ENCODE results near the gene ZHX3.
A peak's percentile ranks its signal among the peaks of the same experiment; 100 is the strongest.

The ZHX3 gene

DNA sequence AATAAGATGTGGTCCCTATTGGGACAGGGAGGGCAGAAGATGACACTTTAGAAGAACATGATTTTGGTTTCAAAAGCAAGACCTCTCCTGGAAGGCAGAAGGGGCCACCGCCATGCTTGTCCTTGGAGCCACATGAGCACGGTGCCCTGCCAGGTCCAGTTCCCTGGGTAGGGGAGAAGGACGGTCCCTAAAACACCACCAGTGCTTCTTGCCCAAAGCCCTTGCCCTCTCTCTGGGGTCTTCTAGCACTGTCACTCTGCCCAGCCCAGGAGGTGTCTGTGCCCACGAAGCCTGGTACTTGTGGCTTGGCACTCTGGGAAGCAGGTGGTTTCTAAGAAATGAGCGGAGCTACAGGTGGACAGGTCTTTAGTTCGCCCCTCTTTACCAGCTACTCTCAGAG lies 134.1 kb downstream of the ZHX3 start:
- no peak for DNase-seq

DNA sequence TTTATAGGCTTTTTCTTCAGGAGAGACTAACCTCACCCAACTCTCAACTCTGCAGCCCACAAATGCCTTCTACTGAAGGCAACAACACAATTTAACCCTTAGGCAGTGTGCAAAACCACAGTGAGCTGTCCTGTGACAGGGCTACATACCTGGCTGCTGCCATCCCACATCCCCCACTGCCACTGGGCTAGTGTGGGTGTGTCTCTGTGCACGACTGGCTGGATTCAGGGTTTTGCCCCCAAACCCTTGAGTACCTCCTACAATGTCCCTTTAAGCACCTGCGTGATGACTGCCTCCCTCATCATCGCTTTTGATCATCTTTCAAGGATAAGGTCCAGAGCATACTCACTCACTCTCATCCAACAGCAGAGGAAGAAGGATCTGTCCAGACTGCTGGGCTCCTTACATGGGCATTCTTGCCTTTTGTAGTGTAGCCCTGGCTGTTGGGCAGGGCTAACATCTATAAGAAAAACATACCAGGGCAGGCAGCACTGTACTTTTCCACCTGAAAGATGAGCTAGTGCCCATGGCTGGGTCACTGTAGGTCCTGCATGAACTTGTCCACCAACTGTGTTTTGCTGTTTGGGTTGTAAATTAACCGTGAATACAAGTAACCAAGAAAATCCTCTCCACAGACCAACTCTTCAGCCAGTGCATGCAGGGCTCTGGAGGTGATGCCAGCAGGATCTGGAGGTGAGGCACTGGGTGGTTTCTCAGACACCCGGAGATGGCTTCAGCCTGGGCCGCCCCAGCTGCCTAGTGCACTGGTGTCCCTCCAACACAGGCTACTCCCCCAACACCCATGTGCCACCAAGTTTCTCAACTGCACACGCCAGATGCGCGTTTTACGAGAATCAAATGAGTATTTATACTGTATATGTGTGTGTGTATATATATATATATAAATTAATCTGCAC lies 135.0 kb downstream of the ZHX3 start:
- DNase-seq: no peak

DNA sequence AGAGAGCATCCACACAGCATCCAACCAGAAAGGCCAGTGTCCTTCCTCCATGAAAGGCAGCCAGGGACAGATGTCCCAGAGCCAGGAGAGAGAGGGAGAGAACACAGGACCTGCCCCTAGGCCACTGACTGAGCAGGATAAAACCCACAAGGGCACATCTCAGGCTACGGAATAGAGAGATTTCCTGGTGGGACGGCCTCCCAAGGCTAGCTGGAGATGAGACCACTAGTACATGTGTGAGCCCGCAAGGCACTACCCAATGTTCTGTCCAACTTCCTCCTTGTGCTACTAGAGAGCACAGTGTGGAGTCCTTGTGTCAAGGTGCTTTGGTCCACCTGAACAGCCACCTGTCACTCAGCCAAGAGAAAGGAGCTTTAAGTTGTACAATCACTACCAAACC lies 136.0 kb downstream of the ZHX3 start:
- DNase-seq: peak; percentile 14

DNA sequence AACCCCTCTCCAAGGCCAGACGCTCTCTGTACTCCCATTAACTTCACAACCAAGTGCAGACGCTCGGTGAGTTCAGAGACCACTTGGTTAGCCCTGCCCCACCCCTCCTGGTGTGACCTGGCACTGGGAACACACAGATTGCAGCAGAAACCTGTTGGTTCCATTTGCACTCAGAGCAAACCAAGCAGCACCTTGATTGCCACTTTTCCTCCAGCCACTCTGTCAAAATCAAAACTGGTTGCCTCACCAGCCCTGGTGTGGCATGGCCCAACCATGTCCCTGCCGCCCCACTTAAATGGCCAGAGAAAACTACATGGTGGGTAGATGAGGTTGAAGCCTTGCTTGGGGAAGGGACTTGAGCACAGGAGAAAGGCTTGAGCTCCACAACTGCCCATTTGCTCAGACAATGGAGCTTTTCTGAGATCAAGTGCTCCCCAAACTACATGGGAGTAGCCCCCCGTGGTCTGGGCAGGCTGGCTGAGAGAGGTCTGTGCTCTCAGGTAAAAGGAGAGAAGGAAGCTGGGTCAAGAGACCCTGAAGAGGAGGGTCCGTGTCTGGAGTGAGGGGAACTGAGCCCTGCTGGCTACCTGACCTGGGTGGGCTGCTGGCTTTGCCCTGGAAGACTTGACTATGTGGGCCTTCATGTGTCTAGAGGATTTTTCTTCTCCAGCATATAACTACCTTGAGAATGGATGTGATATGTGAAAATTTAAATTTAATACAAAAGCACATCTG lies 136.8 kb downstream of the ZHX3 start:
- DNase-seq: peak; percentile 14

DNA sequence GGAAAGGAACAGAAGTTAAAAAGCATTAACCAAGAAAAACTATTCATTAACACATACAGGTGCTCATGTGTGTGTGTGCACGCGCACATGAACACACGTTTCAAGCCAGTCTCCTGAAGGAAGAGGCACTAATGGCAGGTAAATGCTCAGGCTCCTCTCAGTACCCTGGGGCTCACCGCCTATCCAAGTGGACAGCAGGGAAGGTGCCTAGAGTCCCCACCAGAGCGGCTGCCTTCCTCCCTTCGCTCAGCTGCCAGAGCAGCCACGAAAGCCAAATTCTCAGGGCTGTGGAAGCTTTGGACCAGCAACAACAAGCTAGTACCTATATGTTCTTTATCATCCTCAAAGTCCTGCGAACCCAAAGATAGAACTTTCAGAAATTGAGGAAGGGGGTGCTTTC lies 137.6 kb downstream of the ZHX3 start:
- DNase-seq: peak; percentile 11

- peak; percentile 24 for DNase-seq
Measured at GRCh38 chr20:41178904-41179432, 138.6 kb downstream of the ZHX3 start.

DNA sequence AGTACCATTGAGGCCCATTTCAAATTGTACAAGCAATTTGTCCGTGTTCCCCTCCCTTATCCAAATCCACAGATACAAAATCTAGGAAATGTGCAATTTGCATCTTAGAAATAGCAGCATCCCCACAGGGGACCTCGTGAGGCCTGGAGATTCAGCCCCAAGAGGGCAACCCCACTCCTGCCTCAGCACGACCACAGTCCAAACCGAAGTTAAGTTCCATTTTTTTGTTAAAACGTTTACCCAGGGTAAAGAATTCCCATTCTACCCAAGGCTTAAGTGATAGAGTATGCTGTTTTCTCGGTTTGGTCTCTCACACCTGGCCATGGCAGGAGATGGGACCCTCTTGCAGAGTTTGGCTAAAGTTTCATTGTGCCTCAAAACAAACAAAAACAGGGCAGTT lies 139.0 kb downstream of the ZHX3 start:
- no peak for DNase-seq

DNA sequence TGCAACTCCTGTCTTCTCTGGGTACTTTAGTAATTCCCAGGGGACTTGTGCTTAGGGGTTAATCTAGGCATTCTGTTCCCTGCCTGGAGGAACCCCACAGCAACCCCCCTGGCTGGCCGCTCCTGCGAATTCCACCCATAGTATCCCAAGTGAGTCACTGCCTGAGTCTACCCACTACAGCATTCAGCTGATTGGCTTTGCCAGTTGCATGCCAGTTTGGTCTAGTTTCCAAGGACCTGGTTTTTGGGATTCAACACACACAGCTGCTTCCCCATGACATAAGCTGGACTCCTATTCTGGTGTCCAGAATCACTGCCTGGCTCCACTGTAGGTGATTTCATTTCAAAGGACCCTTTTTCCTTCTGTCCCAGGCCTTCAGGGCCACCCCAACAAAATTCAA lies 139.9 kb downstream of the ZHX3 start:
- peak; percentile 56 for DNase-seq

DNA sequence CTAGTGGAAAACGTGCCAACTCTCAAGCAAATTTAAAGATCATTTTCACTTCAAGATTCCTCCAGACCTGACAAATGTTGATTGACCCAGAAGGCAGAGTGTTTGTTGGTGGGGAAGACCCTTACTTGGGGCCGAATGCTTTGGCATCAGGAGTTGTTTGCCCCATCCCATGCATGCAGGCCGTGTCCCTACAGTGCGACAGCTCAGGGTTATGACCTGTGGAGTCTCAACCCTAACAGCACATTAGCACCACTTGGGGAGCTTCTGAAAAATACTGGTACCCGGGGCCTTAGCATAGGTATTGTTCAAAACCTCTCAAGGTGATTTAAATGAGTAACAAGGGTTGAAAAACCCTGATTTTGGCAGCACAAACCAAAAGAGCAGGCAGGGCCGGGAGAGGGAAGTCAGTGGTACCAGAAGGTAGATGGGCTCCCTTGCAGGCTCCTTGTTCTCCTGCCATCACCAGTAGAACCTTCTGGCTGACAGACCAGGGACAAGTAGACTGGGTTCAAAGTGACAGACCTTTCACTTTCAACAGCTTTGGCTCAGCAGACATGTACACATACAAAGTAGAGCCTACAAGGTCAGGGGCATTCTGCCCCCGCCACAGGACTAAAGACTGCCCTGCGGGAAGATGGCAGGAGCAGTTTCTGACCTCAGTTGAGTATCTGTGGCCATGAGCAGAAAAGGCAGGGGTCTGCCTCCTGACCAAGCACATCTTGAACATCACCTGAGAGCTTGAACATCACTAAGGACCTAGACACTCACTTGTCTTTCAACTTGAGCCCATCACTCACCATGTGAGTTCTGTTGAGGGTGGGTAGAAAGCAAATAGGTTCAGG lies 140.6 kb downstream of the ZHX3 start:
- no peak for DNase-seq

DNA sequence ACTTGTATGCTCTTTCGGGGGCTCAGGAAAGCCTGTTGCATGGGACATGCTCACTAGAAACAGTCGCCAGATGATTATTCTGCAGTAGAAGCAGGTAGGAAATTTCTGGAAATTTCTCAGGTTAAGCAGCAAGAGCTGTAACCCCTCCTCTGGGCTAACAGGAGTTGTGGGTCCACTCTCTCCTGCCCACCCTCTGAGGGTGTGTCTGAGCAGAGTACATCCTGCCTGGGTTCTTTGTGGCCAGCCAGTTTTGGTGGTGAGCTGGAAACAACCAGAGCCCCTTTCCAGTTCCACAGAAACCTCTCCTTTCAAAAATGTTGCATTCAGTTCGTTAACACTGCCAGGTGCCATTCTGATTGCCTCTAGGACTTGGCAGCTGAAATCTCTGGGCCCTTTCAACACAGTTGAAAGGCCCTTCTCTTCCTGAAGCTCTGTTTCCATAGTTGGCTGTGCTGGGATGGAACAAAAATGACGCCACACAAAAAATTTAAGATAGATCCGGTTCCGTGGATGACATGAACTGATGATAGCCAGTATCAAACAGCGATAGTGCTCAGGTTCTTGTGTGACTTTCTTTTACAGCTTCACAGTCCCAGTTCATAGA lies 141.7 kb downstream of the ZHX3 start:
- DNase-seq: no peak

DNA sequence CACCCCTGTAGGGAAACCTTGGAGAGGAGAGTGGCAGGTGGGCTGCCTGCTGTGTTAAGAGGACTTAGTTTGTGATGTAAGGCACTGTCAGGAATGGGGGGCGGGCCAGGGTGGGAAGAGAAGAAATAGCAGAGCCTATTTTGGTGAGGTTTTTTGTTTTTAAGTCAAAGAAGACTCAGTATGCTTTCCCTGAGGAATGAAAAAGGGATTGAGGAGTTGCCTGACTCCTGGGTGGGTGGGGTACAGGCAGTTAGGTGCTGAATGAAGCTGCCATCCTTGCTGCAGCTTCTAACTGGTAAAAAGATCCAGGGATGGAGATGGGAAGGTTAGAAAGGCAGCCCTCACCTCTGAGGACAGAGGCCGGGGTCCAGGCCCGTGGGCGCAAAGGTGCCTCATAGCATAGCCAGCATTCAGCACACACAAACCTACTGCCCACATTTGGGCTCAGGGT lies 142.3 kb downstream of the ZHX3 start:
- DNase-seq: no peak

DNA sequence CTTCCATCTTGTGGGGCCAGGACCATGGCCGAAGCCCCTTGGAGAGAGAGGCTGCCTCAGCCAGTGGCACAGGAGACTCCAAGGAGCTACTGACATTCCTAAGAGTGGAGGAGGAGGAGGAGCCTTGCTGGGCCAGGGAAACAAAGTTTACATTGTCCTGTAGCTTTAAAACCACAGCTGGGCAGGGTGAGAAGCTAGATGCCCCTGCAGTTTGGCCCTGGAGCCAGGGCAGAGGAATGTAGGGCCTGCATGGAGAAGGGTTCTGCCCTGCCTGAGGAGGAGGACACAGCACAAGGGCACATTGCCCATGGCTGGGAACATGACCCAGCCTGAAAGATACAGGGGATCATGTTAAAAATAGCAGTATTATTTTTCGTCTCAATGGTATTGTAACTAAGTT lies 142.7 kb downstream of the ZHX3 start:
- DNase-seq: no peak

DNA sequence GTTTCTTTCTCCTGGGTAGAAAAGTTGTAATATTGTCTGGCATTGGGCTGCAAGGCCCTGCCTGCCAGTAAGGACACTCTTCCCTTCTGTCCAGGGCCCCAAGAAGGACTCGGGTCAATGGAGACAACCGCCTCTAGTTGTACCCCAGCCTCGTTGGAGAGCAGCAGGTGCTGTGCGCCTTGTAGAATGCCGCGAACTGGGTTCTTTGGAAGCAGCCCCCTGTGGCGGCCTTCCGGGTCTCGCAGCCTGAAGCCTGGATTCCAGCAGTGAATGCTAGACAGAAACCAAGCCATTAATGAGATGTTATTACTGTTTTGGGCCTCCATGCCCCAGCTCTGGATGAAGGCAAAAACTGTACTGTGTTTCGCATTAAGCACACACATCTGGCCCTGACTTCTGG lies 143.2 kb downstream of the ZHX3 start:
- peak; percentile 16 for DNase-seq

DNA sequence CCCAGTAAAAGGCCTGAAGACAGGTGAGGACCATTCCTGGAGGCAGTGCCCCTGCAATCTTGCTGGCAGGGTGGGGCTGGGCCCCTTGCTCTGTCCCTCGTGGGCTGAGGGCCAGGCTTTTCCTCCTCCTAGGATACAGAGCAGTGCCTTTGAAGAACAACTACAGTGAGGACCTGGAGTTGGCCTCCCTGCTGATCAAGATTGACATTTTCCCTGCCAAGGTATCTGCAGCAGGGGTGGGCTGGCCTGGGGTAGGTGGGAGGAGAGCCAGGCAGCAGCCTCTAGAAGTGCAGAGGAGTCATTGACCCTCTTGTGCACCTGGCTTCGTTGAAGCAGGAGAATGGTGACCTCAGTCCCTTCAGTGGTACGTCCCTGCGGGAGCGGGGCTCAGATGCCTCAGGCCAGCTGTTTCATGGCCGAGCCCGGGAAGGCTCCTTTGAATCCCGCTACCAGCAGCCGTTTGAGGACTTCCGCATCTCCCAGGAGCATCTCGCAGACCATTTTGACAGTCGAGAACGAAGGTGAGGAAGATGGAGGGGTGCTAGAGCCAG lies 143.7 kb downstream of the ZHX3 start:
- peak; percentile 13 for DNase-seq

DNA sequence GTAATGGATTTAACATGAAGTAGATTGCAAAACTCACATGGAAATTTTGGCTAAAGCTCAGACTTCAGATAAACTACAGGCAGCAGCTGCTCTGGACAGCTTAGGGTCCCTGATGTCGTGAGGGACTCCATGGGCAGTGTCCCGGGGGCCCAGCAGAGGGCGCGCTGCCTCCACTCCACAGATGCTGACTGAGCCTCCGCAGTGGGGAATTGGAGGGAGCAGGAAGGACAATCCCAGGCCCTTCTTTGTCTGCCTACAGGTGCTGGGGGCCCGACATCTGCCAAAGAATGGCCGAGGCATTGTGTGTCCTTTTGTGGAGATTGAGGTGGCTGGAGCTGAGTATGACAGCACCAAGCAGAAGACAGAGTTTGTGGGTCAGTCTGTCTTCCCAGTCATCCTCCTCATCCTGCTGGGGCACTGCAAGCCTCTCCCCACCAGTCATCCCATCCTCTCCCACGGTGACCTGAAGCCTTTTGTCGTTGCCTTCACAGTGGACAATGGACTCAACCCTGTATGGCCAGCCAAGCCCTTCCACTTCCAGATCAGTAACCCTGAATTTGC lies 144.3 kb downstream of the ZHX3 start:
- peak; percentile 91 for DNase-seq

- DNase-seq: peak; percentile 28
Measured at GRCh38 chr20:41172296-41173140, 145.0 kb downstream of the ZHX3 start.

DNA sequence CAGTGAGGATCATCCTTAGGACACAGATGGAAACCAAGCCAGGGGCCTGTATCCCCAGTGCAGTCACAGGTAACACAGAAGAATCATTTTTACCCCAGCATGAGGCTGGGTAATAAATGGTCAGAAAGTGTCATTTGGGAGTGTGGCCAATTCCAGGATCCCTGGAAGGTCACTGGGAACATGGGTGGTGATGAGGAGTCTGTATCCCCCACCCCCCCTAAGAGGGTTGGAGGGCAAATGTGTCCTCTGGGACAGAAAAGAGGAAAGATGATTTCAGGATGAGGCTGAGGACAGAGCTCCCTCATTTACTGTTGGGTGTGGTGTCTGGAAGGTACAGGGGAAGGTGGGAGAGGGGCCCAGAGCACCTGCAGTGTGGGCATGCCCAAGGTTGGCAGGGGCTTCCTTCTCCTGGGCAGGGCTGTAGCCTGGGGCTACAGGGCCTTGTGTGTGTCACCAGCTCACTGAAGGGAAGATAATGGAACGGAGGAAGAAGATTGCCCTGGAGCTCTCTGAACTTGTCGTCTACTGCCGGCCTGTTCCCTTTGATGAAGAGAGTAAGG lies 145.7 kb downstream of the ZHX3 start:
- DNase-seq: peak; percentile 19

GRCh38 chr20:41170386-41171105 lies 147.0 kb downstream of the ZHX3 start:
- DNase-seq: peak; percentile 10

DNA sequence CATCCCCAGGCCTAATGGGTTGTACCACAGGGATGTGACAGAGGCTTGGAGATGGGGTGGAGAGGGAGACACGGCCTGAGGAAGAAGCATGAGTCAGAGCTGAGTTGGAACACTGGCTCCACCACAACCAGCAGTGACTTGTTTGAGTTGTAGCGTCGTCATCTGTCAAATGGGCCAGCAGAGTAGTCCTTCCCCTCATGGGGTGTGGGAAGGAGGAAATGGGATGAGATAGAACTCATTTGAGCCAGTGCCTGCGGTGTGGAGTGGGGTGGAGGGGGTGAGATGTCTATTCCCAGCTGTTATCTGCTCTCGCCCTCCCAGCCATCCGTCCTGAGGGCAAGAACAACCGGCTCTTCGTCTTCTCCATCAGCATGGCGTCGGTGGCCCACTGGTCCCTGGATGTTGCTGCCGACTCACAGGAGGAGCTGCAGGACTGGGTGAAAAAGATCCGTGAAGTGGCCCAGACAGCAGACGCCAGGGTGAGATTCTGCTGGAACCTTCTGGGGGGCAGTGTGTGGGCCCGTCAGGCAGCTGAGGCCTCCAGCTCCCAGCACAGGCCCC lies 147.7 kb downstream of the ZHX3 start:
- no peak for DNase-seq

All from right hindlimb (tissue), 1 donor.